SK-N-SH (cell line): Measurements from ENCODE around the gene SULT1B1. TPM values are rescaled to one million over a fixed set of nuclear protein-coding genes. Genes with fewer than 3 reads are reported as not detected.

ENCODE experiments used
- EZH2phosphoT487 ChIP-seq: fragments of 200-600 bp; sonication (generic); IDR thresholded peaks from 2 replicates; pipeline ENCODE4 v1.6.1; 2017; ENCODE audit warnings: low read depth, mixed run types, mild to moderate bottlenecking, antibody characterized with exemption, moderate library complexity, borderline replicate concordance
- polyA plus RNA-seq, 3 experiments: library from polyadenylated mRNA; depleted of rRNA; stranded (reverse); fragments of >200 nt; gene quantifications; 2 replicates each; pipeline ENCODE4 v1.2.3, GENCODE V29; 2012

Gene SULT1B1
- polyA plus RNA-seq, 1 of the 3 experiments (the other 2 are of a cell fraction), result 14.7 TPM

- no peak for TF ChIP-seq EZH2phosphoT487
- TF ChIP-seq, all 33 proteins: peak for 0
Observed at GRCh38 chr4:69684804-69685203, 75.6 kb downstream of the SULT1B1 start (continued).

Other genes starting within 250 kb of the SULT1B1 start
- gene UGT2A2, start 121.0 kb downstream of the SULT1B1 start, polyA plus RNA-seq (2012; rRNA removed), result 0.06 TPM in 1 of 2 replicates, not detected in the other
- 0.10 and 0.19 TPM in 2 replicates for gene UGT2A1, start 107.4 kb downstream of the SULT1B1 start, polyA plus RNA-seq (2012; rRNA removed)
- gene SULT1E1, start 99.5 kb upstream of the SULT1B1 start, polyA plus RNA-seq (2012; rRNA removed), result 13.7 and 21.5 TPM in 2 replicates
- not detected in 2 replicates for gene CSN1S1, start 170.4 kb upstream of the SULT1B1 start, polyA plus RNA-seq (2012; rRNA removed)
- not detected in 2 replicates for gene CSN2, start 205.1 kb upstream of the SULT1B1 start, polyA plus RNA-seq (2012; rRNA removed)
- not detected in 2 replicates for gene STATH, start 235.3 kb upstream of the SULT1B1 start, polyA plus RNA-seq (2012; rRNA removed)